Activated T-helper 1 cell treated with anti-CD3 and anti-CD28 coated beads, Interleukin-12 subunit alpha, Interleukin-12 subunit beta, Interleukin-2, Interleukin-4 antibody, amounts not matched to agents 30 ng/mL and 10 ng/mL and 1 ng/mL, durations not matched to agents 14 hours and 24 hours and 36 hours (primary cell): ENCODE results near the gene DENND2C. TPM values are rescaled to one million over a fixed set of nuclear protein-coding genes. Genes with fewer than 3 reads are reported as not detected.

Source experiments
- DNase-seq: peaks from one replicate; pipeline ENCODE4 v3.0.0; 2021; ENCODE audit warnings: low spot score
- H3K27ac Mint-ChIP-seq: one replicate; pipeline ENCODE4 v1.8.0; 2021; ENCODE audit warnings: mild to moderate bottlenecking, mixed read lengths
- H3K27me3 Mint-ChIP-seq: one replicate; pipeline ENCODE4 v1.8.0; 2022; ENCODE audit warnings: mild to moderate bottlenecking, moderate library complexity, mixed read lengths; ENCODE audit not compliant: insufficient read depth
- H3K36me3 Mint-ChIP-seq: one replicate; pipeline ENCODE4 v1.8.0; 2021; ENCODE audit warnings: low read depth, mixed read lengths
- H3K4me1 Mint-ChIP-seq: one replicate; pipeline ENCODE4 v1.8.0; 2021; ENCODE audit warnings: low read depth, mixed read lengths
- H3K4me3 Mint-ChIP-seq: one replicate; pipeline ENCODE4 v1.8.0; 2021; ENCODE audit warnings: mild to moderate bottlenecking, moderate library complexity, mixed read lengths
- H3K9me3 Mint-ChIP-seq: one replicate; pipeline ENCODE4 v1.8.0; 2021; ENCODE audit warnings: mixed read lengths
- intact Hi-C: fragments of 100-400 bp; cut with micrococcal nuclease; formaldehyde crosslinking; loops from one replicate; pipeline ENCODE4 v1.15.1; 2024
- total RNA-seq: library from RNA; stranded (reverse); gene quantifications from 2 replicates; pipeline ENCODE4 v1.2.3, GENCODE V29; 2022

Gene DENND2C
- total RNA-seq, 1 donor from 2014 or later = 0.16 TPM

DNA sequence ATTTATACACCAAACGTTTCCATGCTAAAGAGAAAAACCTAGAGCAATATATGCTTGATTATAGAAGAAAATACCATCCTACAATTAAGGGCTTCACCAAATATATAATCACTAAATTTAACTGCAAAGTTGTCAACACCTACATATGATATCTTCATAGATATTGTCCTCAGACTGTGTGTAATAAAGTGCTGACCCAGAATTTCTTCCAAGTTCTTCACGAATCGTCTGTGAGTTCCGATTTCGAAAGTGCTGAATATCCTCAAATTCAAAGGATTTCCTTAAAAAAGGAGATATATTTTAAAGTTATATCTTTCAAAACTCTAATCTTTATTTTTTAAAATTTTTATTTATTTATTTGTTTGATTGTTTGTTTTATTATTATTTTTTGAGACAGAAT lies 46.5 kb downstream of the DENND2C start:
- Mint-ChIP-seq H3K9me3 (no peaks in the 10 kb centered on the region), H3K36me3 (no peaks in the 10 kb centered on the region)

DNA sequence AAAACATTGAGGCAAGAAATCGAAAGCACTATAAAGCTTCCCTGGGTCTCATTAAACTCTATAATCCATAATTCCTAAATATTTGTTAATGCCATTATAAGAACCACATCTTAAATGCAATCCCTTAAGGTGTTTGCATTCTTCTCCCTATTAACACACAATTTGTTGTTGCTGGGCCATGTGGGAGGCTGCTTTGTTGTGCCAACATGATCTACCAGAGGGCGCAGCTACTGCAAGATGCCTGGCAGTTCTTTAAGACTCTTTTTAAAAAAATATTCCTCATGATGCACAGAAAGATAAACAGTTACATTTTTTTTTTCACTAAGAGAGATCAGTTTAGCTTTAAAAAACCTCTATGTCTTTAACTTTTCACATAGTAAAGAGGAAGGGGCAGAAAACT lies 49.4 kb downstream of the DENND2C start:
- intact Hi-C loops = no loop called here
- no peak overlapping the region for H3K27ac Mint-ChIP-seq
- H3K9me3 Mint-ChIP-seq = no peaks in the 10 kb centered on the region
- H3K27me3 Mint-ChIP-seq = peaks cover 14% of the 10 kb centered on the region
- H3K4me1 Mint-ChIP-seq = no peaks in the 10 kb centered on the region
- DNase-seq = no peak
- no peak overlapping the region for H3K4me3 Mint-ChIP-seq
- no peaks in the 10 kb centered on the region for H3K36me3 Mint-ChIP-seq

More for the DNA sequence above, 46.5 kb downstream of the DENND2C start:
- Mint-ChIP-seq H3K27ac (no peak overlapping the region), H3K27me3 (peaks cover 17% of the 10 kb centered on the region), H3K4me3 (no peak overlapping the region), H3K4me1 (no peaks in the 10 kb centered on the region)
- DNase-seq = no peak
- intact Hi-C loops = no loop called here

DNA sequence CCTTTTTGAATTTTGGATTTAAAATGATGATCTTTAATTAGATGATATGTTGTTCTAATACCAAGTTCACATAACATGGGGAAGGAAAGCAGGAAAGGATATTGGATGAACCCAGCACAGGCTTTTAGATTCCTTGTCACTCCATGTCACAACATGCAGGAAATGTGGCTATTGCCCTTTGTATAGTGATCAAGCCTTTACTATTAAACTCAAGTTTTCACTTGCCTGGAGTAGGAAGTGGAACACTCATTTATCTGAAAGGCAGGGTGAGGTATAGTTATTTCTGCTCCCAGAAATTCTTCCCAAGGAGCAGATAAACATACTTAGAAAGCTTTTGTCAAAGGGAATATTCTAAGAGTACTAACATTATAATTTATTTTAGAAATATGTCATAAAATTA lies 51.2 kb downstream of the DENND2C start:
- no peak overlapping the region for H3K4me3 Mint-ChIP-seq
- H3K9me3 Mint-ChIP-seq = no peaks in the 10 kb centered on the region
- DNase-seq = no peak
- intact Hi-C loops = no loop called here
- H3K36me3 Mint-ChIP-seq = no peaks in the 10 kb centered on the region
- H3K27me3 Mint-ChIP-seq = peaks cover 15% of the 10 kb centered on the region
- no peak overlapping the region for H3K27ac Mint-ChIP-seq
- H3K4me1 Mint-ChIP-seq = no peaks in the 10 kb centered on the region

- Mint-ChIP-seq H3K9me3 (no peaks in the 10 kb centered on the region), H3K4me1 (no peaks in the 10 kb centered on the region), H3K27me3 (peaks cover 4% of the 10 kb centered on the region), H3K27ac (no peak overlapping the region), H3K4me3 (no peak overlapping the region), H3K36me3 (no peaks in the 10 kb centered on the region)
- intact Hi-C loops = no loop called here
- DNase-seq = no peak
Observed at GRCh38 chr1:114610546-114611245, 59.2 kb downstream of the DENND2C start.

- intact Hi-C loops = no loop called here
- no peaks in the 10 kb centered on the region for H3K9me3 Mint-ChIP-seq
- no peak overlapping the region for H3K4me3 Mint-ChIP-seq
- no peak overlapping the region for H3K27ac Mint-ChIP-seq
- peaks cover 4% of the 10 kb centered on the region for H3K27me3 Mint-ChIP-seq
- H3K36me3 Mint-ChIP-seq = no peaks in the 10 kb centered on the region
- no peaks in the 10 kb centered on the region for H3K4me1 Mint-ChIP-seq
- no peak for DNase-seq
Observed at GRCh38 chr1:114609826-114610225, 60.0 kb downstream of the DENND2C start.

GRCh38 chr1:114609026-114609425 lies 60.8 kb downstream of the DENND2C start:
- H3K4me3 Mint-ChIP-seq = no peak overlapping the region
- peaks cover 5% of the 10 kb centered on the region for H3K27me3 Mint-ChIP-seq
- no peak overlapping the region for H3K27ac Mint-ChIP-seq
- no peaks in the 10 kb centered on the region for H3K36me3 Mint-ChIP-seq
- H3K4me1 Mint-ChIP-seq = no peaks in the 10 kb centered on the region
- H3K9me3 Mint-ChIP-seq = no peaks in the 10 kb centered on the region
- intact Hi-C loops = no loop called here
- no peak for DNase-seq

DNA sequence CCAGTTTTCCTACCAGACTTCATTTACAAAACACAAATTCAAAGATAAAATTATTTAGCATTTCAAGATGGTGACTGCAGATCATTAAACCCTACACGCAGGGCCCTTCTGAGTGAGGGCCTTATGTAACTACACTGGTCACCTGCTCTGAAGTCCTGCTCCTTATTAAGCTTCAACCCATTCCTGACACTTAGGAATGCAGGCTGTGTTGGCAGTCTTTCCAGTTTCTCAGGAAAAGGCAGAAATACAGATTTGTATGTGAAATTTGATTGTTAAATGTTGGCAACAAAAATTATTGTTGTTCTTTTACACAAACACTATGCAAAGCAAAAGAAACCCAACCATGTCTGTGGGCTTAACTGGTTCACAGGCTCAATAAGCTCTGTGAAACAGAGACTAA lies 62.6 kb downstream of the DENND2C start:
- H3K4me3 Mint-ChIP-seq = no peak overlapping the region
- intact Hi-C loops = no loop called here

GRCh38 chr1:114597949-114598348 lies 71.9 kb downstream of the DENND2C start:
- no peak overlapping the region for H3K27ac Mint-ChIP-seq

More for the DNA sequence above, 62.6 kb downstream of the DENND2C start:
- H3K9me3 Mint-ChIP-seq = no peaks in the 10 kb centered on the region
- H3K27ac Mint-ChIP-seq = no peak overlapping the region
- DNase-seq = no peak
- no peaks in the 10 kb centered on the region for H3K4me1 Mint-ChIP-seq
- H3K36me3 Mint-ChIP-seq = no peaks in the 10 kb centered on the region
- H3K27me3 Mint-ChIP-seq = peaks cover 1% of the 10 kb centered on the region

GRCh38 chr1:114595602-114596001 lies 74.2 kb downstream of the DENND2C start:
- intact Hi-C loops = no loop called here
- no peak overlapping the region for H3K4me3 Mint-ChIP-seq
- H3K36me3 Mint-ChIP-seq = no peaks in the 10 kb centered on the region

More at GRCh38 chr1:114597949-114598348, 71.9 kb downstream of the DENND2C start:
- Mint-ChIP-seq H3K36me3 (no peaks in the 10 kb centered on the region), H3K4me3 (no peak overlapping the region), H3K9me3 (no peaks in the 10 kb centered on the region), H3K4me1 (no peaks in the 10 kb centered on the region), H3K27me3 (peaks cover 9% of the 10 kb centered on the region)
- intact Hi-C loops = no loop called here
- DNase-seq = no peak

DNA sequence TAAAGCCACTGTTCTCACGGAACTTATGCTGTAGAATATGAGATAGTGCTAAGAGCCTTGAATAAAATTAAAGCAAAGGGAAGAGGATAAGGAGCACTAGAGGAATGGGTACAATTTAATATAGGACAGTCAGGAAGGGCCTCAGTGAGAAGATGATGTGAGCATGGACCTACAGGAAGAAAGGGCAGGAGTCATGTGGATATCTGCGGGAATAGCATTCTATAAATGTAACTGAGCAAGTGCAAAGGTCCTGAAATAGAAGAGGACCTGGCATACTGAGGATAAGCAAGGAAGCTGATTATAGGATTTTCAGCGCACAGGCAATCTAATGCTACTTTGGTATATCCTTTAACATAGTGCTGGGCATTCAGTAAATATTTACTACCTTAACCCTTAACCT lies 75.8 kb downstream of the DENND2C start:
- Mint-ChIP-seq H3K4me1 (no peaks in the 10 kb centered on the region), H3K27me3 (peaks cover 10% of the 10 kb centered on the region), H3K36me3 (no peaks in the 10 kb centered on the region), H3K9me3 (no peaks in the 10 kb centered on the region), H3K27ac (no peak overlapping the region), H3K4me3 (no peak overlapping the region)
- no peak for DNase-seq
- intact Hi-C loops = no loop called here

More at GRCh38 chr1:114595602-114596001, 74.2 kb downstream of the DENND2C start:
- DNase-seq = no peak
- no peaks in the 10 kb centered on the region for H3K4me1 Mint-ChIP-seq
- no peaks in the 10 kb centered on the region for H3K9me3 Mint-ChIP-seq
- H3K27me3 Mint-ChIP-seq = peaks cover 7% of the 10 kb centered on the region
- no peak overlapping the region for H3K27ac Mint-ChIP-seq

GRCh38 chr1:114589122-114589521 lies 80.7 kb downstream of the DENND2C start:
- no peaks in the 10 kb centered on the region for H3K36me3 Mint-ChIP-seq
- DNase-seq = no peak
- no peaks in the 10 kb centered on the region for H3K9me3 Mint-ChIP-seq
- H3K27me3 Mint-ChIP-seq = peaks cover 19% of the 10 kb centered on the region
- no peak overlapping the region for H3K4me3 Mint-ChIP-seq
- intact Hi-C loops = loop anchor here (10.0 kb wide), 2 partner anchors 654 to 1514 kb away; partner anchors contain the start of gene LRIG2
- H3K27ac Mint-ChIP-seq = no peak overlapping the region
- H3K4me1 Mint-ChIP-seq = no peaks in the 10 kb centered on the region

DNA sequence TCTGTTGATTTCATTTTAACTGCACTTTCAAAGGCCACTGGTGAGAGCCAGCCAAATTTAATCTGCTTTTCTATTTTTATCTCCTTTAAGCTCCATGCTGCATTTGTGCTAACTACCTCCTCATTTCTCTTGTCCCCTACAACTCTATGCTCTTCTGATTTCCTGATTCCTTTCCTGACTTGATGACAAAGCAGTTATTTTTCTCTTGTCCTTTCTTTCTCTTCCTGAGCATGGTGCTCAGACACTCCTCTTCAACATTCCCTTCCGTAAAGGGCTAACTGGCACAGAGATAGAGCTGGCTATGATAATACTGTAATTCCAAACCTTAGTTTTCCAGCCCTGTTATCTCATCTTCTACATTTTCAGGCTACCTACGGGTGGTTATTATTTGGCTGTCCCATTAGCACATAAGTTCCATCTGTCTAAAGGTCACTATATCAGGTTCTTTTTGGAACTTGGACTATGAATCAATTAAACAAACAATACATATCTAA lies 81.6 kb downstream of the DENND2C start:
- peaks cover 2% of the 10 kb centered on the region for H3K36me3 Mint-ChIP-seq
- intact Hi-C loops = loop anchor here (10.0 kb wide), 2 partner anchors 653 to 1513 kb away; partner anchors contain the start of gene LRIG2
- no peak for DNase-seq
- H3K27ac Mint-ChIP-seq = no peak overlapping the region
- H3K9me3 Mint-ChIP-seq = no peaks in the 10 kb centered on the region
- H3K4me1 Mint-ChIP-seq = no peaks in the 10 kb centered on the region
- no peak overlapping the region for H3K4me3 Mint-ChIP-seq
- peaks cover 18% of the 10 kb centered on the region for H3K27me3 Mint-ChIP-seq

DNA sequence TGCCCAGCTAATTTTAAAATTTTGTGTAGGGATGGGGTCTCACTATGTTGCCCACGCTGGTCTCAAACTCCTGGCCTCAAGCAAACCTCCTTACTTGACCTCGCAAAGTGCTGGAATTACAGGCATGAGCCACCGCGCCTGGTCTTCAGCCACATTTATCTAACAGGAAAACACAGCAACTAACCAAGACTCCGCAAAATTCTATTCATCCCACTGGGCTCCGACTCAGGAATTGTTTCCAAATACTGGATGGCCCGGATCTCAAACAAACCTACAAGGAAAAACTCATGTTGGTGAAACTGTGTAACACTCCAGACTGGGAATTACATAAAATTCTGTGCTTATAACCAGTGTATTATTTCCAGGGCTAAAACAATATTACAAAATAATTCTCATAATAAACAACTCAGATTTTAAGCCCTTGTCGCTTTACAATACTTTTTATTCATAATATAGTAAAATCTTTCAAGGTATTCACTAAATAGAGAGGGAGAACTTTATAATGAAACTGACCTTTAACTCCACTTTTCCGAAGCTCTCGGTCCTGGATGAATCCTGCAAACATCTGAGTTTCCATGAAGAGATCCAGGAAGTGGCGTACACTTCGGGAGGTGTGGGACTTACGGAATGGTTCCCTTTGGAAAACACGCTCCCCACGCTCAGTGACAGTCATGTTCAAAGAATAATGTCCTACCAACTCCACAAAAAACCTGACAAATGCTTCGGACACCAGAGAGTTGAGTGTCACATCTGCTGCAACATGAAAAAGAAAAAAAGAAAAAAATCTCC lies 82.5 kb downstream of the DENND2C start:
- H3K27ac Mint-ChIP-seq = no peak overlapping the region
- peaks cover 2% of the 10 kb centered on the region for H3K36me3 Mint-ChIP-seq
- no peak overlapping the region for H3K4me3 Mint-ChIP-seq
- peaks cover 18% of the 10 kb centered on the region for H3K27me3 Mint-ChIP-seq
- intact Hi-C loops = loop anchor here (10.0 kb wide), 2 partner anchors 653 to 1513 kb away; partner anchors contain the start of gene LRIG2
- H3K9me3 Mint-ChIP-seq = peaks cover 4% of the 10 kb centered on the region
- peaks cover 4% of the 10 kb centered on the region for H3K4me1 Mint-ChIP-seq
- no peak for DNase-seq
